ENCODE data around the gene GLCE. TPM values are rescaled to one million over a fixed set of nuclear protein-coding genes. Genes with fewer than 3 reads are reported as not detected.

Gene GLCE
- total RNA-seq, 3 donors from 2014 or later (not counting 1 experiment from before 2014, with no cell fraction given), result 2.0 to 4.5 (median 3.4) TPM

DNA sequence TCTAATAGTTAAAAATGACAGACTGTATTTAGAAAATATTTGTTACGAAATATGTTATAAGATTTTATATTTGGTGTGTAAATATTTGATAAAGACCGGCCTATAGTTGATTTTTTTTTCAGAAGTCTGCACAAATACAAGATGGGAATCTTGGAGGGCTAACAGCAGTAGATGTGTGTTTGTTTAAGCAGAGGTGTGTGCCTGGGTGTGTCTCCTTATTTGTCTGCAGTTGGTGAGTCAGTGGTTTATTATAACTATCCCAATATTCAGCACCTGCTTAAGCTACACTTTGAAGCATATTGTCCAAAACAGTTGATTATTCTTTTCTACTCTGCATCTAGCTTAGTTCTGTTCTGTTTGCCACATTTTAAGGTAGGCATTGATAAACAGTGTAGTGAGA, 12.4 kb downstream of the GLCE start:
- H3K9me3 Mint-ChIP-seq, result no peaks in the 10 kb centered on the region
- Histone ChIP-seq H3K4me1 (ENCODE audit: control insufficient read depth, insufficient read depth, low read length) (no peaks in the 10 kb centered on the region), H3K9me3 (ENCODE audit: control insufficient read depth, insufficient read depth, low read length) (no peaks in the 10 kb centered on the region), H3K36me3 (ENCODE audit: control insufficient read depth, insufficient read depth, low read length) (no peaks in the 10 kb centered on the region), H3K4me3 (ENCODE audit: low read length) (no peak overlapping the region), H3K27ac (ENCODE audit: low read length) (no peak overlapping the region), H3K27me3 (ENCODE audit: control insufficient read depth, insufficient read depth, low read length) (no peaks in the 10 kb centered on the region)
- WGBS (ENCODE audit: insufficient coverage), result 100% methylated on average over 2 of the region's 2 CpGs
- H3K27me3 Mint-ChIP-seq (ENCODE audit: low read depth in 2 of 2), result no peaks in the 10 kb centered on the region
- H3K4me3 Mint-ChIP-seq, result no peak overlapping the region
- TF ChIP-seq, protein P1, sequence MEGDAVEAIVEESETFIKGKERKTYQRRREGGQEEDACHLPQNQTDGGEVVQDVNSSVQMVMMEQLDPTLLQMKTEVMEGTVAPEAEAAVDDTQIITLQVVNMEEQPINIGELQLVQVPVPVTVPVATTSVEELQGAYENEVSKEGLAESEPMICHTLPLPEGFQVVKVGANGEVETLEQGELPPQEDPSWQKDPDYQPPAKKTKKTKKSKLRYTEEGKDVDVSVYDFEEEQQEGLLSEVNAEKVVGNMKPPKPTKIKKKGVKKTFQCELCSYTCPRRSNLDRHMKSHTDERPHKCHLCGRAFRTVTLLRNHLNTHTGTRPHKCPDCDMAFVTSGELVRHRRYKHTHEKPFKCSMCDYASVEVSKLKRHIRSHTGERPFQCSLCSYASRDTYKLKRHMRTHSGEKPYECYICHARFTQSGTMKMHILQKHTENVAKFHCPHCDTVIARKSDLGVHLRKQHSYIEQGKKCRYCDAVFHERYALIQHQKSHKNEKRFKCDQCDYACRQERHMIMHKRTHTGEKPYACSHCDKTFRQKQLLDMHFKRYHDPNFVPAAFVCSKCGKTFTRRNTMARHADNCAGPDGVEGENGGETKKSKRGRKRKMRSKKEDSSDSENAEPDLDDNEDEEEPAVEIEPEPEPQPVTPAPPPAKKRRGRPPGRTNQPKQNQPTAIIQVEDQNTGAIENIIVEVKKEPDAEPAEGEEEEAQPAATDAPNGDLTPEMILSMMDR (IDR thresholded peaks at IDR 0.05), result no peak
- DNase-seq (no peak), ATAC-seq (no peak)
- no peaks in the 10 kb centered on the region for H3K36me3 Mint-ChIP-seq
- no peak overlapping the region for H3K27ac Mint-ChIP-seq
- peaks cover 0 to 5% of the 10 kb centered on the region in 2 donors for H3K4me1 Mint-ChIP-seq
- intact Hi-C loops (cut with micrococcal nuclease), result no loop called here

DNA sequence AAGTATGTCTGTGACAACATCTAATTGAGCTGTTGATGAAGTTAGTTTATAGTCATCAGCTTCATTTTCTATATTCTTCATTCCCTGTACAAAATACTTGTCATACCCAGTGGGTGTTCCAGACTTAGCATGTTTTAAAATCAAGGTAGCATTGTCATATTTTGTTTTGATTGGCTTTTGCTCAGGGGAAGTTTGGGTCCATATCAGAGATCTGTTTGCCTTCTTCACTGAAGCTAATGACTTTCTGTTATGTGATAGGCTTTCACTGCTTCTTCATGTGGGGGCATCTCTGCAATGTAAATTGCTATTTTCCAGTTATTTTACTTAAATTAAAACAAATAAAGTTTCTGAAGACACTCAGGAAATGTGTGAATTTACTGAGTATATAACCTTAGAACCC, 15.1 kb downstream of the GLCE start:
- Histone ChIP-seq H3K27ac (ENCODE audit: low read length) (no peak overlapping the region), H3K4me3 (ENCODE audit: low read length) (no peak overlapping the region), H3K36me3 (ENCODE audit: control insufficient read depth, insufficient read depth, low read length) (no peaks in the 10 kb centered on the region), H3K27me3 (ENCODE audit: control insufficient read depth, insufficient read depth, low read length) (no peaks in the 10 kb centered on the region), H3K4me1 (ENCODE audit: control insufficient read depth, insufficient read depth, low read length) (no peaks in the 10 kb centered on the region), H3K9me3 (ENCODE audit: control insufficient read depth, insufficient read depth, low read length) (no peaks in the 10 kb centered on the region)
- no peaks in the 10 kb centered on the region for H3K36me3 Mint-ChIP-seq
- no peak for ATAC-seq
- no peak for DNase-seq
- no peak overlapping the region for H3K4me3 Mint-ChIP-seq
- H3K4me1 Mint-ChIP-seq, result peaks cover 0 to 5% of the 10 kb centered on the region in 2 donors
- TF ChIP-seq, protein P1 (IDR thresholded peaks at IDR 0.05), result no peak
- intact Hi-C loops (cut with micrococcal nuclease), result no loop called here
- no peak overlapping the region for H3K27ac Mint-ChIP-seq
- no peaks in the 10 kb centered on the region for H3K27me3 Mint-ChIP-seq (ENCODE audit: low read depth in 2 of 2)
- H3K9me3 Mint-ChIP-seq, result no peaks in the 10 kb centered on the region

DNA sequence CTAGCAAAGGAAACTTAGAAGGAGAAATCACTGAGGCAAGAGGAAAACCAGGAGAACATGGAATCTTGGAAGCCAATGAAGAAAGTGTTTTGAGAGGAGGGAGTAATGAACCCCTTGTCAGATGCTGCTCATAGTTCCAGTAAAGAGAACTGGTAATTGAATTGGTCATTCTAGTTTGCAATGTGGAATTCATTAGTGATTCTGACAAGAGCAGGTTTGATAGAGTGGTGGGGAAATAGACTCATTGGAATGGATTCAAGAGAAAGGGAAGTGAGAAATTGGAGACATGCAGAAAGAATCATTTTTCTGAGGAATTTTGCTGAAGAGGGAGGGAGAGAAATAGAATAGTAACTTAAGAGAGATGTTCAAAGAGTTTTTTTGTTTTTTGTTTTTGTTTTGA, 21.0 kb downstream of the GLCE start:
- DNase-seq (no peak), ATAC-seq (no peak)
- Mint-ChIP-seq H3K4me3 (no peak overlapping the region), H3K36me3 (no peaks in the 10 kb centered on the region), H3K27ac (no peak overlapping the region), H3K9me3 (no peaks in the 10 kb centered on the region), H3K4me1 (no peaks in the 10 kb centered on the region), H3K27me3 (ENCODE audit: low read depth in 2 of 2) (no peaks in the 10 kb centered on the region)
- Histone ChIP-seq H3K27me3 (ENCODE audit: control insufficient read depth, insufficient read depth, low read length) (no peaks in the 10 kb centered on the region), H3K9me3 (ENCODE audit: control insufficient read depth, insufficient read depth, low read length) (no peaks in the 10 kb centered on the region), H3K36me3 (ENCODE audit: control insufficient read depth, insufficient read depth, low read length) (no peaks in the 10 kb centered on the region), H3K4me1 (ENCODE audit: control insufficient read depth, insufficient read depth, low read length) (no peaks in the 10 kb centered on the region), H3K4me3 (ENCODE audit: low read length) (no peak overlapping the region), H3K27ac (ENCODE audit: low read length) (no peak overlapping the region)
- intact Hi-C loops (cut with micrococcal nuclease), result no loop called here
- TF ChIP-seq, protein P1 (IDR thresholded peaks at IDR 0.05), result no peak

DNA sequence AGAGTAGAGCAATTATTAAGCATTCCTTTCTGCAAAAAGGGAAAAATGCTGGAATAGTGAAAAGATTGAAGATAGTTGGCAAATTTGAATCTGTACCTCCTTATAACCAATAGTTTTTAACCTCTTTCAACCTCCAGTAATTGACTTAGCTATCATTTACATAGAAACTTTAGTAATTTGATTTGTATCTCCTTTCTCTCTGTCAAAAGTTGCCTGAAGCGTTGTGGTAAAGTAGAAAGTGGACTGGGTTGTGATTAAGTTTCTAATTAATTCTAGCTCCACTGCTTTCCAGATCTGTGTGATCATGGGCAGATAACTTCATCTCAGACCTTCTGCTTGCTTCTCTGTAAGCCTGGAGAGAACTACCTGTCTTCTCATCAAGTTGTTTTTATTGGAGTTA, 24.8 kb downstream of the GLCE start:
- Mint-ChIP-seq H3K27ac (no peak overlapping the region), H3K36me3 (no peaks in the 10 kb centered on the region), H3K27me3 (ENCODE audit: low read depth in 2 of 2) (no peaks in the 10 kb centered on the region), H3K4me3 (no peak overlapping the region), H3K4me1 (no peaks in the 10 kb centered on the region), H3K9me3 (peaks cover 0 to 2% of the 10 kb centered on the region in 2 donors)
- no peak overlapping the region for H3K27ac ChIP-seq (ENCODE audit: low read length)
- no peaks in the 10 kb centered on the region for H3K4me1 ChIP-seq (ENCODE audit: control insufficient read depth, insufficient read depth, low read length)
- H3K4me3 ChIP-seq (ENCODE audit: low read length), result no peak overlapping the region
- TF ChIP-seq, protein P1 (IDR thresholded peaks at IDR 0.05), result no peak
- ATAC-seq (no peak), DNase-seq (no peak)
- no peaks in the 10 kb centered on the region for H3K9me3 ChIP-seq (ENCODE audit: control insufficient read depth, insufficient read depth, low read length)
- H3K27me3 ChIP-seq (ENCODE audit: control insufficient read depth, insufficient read depth, low read length), result no peaks in the 10 kb centered on the region
- no peaks in the 10 kb centered on the region for H3K36me3 ChIP-seq (ENCODE audit: control insufficient read depth, insufficient read depth, low read length)
- WGBS (ENCODE audit: insufficient coverage), result no CpG with 5 or more reads among the region's 1 CpG
- intact Hi-C loops (cut with micrococcal nuclease), result no loop called here

Data from natural killer cell (primary cell).